Measurements from ENCODE around the gene TEKTIP1. TPM values are rescaled to one million over a fixed set of nuclear protein-coding genes. Genes with fewer than 3 reads are reported as not detected.

Gene TEKTIP1
- total RNA-seq, 4 donors from 2014 or later, result 5.5 TPM; not detected in 3

DNA sequence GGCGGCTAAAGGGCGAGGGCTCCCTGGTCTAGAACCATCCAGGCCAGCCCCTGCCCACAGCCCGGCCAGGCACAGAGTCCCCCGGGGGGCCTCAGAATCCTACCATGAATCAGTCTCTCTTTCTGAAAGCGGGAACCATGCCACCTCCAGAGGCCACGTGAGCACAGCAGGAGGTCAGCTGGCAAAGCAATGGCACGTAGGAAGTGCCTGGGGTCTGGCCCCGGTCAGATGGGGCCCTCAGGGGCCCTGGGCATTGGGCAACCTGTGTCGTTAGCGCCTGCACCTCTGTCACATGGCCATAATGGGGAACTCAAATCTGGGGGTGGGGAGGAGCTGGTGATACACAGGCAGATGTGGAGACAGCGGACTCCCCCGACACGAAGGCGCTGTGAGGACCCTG is 9.6 kb downstream of the TEKTIP1 start:
- no peaks in the 10 kb centered on the region for H3K36me3 ChIP-seq
- H3K27ac ChIP-seq, result no peak overlapping the region
- DNase-seq, result no peak
- no peaks in the 10 kb centered on the region for H3K27me3 ChIP-seq
- H3K4me1 ChIP-seq, result no peaks in the 10 kb centered on the region
- no peak overlapping the region for H3K4me3 ChIP-seq
- H3K9me3 ChIP-seq, result no peaks in the 10 kb centered on the region
- TF ChIP-seq POLR2A (IDR thresholded peaks at IDR 0.05) (no peak), CTCF (IDR thresholded peaks at IDR 0.05) (no peak)
- intact Hi-C loops (cut with DNase I; ENCODE audit: low total_unique reads), result no loop called here

GRCh38 chr19:3549816-3550215 is 10.8 kb downstream of the TEKTIP1 start:
- no peak overlapping the region for H3K4me3 ChIP-seq

GRCh38 chr19:3550947-3551791 is 12.2 kb downstream of the TEKTIP1 start:
- Histone ChIP-seq H3K4me1 (peaks cover 0 to 8% of the 10 kb centered on the region in 2 donors), H3K36me3 (no peaks in the 10 kb centered on the region), H3K27ac (no peak overlapping the region), H3K27me3 (no peaks in the 10 kb centered on the region), H3K4me3 (no peak overlapping the region), H3K9me3 (no peaks in the 10 kb centered on the region)
- TF ChIP-seq POLR2A (IDR thresholded peaks at IDR 0.05), result no peak
- no peak for TF ChIP-seq CTCF (IDR thresholded peaks at IDR 0.05)
- no peak for DNase-seq
- intact Hi-C loops (cut with DNase I; ENCODE audit: low total_unique reads), result loop anchor here (10.0 kb wide), 1 partner anchor 64 kb away; no protein-coding TSS in a partner anchor

More at GRCh38 chr19:3549816-3550215, 10.8 kb downstream of the TEKTIP1 start:
- Histone ChIP-seq H3K36me3 (no peaks in the 10 kb centered on the region), H3K4me1 (no peaks in the 10 kb centered on the region), H3K27ac (no peak overlapping the region), H3K27me3 (no peaks in the 10 kb centered on the region), H3K9me3 (no peaks in the 10 kb centered on the region)
- no peak for TF ChIP-seq POLR2A (IDR thresholded peaks at IDR 0.05)
- no peak for TF ChIP-seq CTCF (IDR thresholded peaks at IDR 0.05)
- DNase-seq, result no peak
- intact Hi-C loops (cut with DNase I; ENCODE audit: low total_unique reads), result loop anchor here (10.0 kb wide), 1 partner anchor 65 kb away; no protein-coding TSS in a partner anchor

GRCh38 chr19:3551792-3552095 is 12.8 kb downstream of the TEKTIP1 start:
- Histone ChIP-seq H3K27me3 (no peaks in the 10 kb centered on the region), H3K4me3 (no peak overlapping the region), H3K36me3 (no peaks in the 10 kb centered on the region), H3K4me1 (peaks cover 0 to 14% of the 10 kb centered on the region in 2 donors), H3K9me3 (no peaks in the 10 kb centered on the region), H3K27ac (no peak overlapping the region)
- intact Hi-C loops (cut with DNase I; ENCODE audit: low total_unique reads), result loop anchor here (10.0 kb wide), 1 partner anchor 63 kb away; no protein-coding TSS in a partner anchor
- no peak for DNase-seq
- TF ChIP-seq POLR2A (IDR thresholded peaks at IDR 0.05) (no peak), CTCF (IDR thresholded peaks at IDR 0.05) (no peak)

Measured in uterus (tissue), 4 donors.